ENCODE results near the gene TRMT10C.
"Not testable (repeated sequence)": the region's sequence is repeated elsewhere in the genome, so short reads cannot be mapped to it uniquely, and the experiment has no call there.

The TRMT10C gene

GRCh38 chr3:101611023-101611422 is 49.4 kb downstream of the TRMT10C start:
- POLR2A ChIA-PET: no interaction called here

GRCh38 chr3:101613014-101613413 is 51.3 kb downstream of the TRMT10C start:
- DNase-seq (ENCODE audit: extremely low spot score); CTCF ChIA-PET; POLR2A ChIA-PET: not testable (repeated sequence)

More at GRCh38 chr3:101611023-101611422, 49.4 kb downstream of the TRMT10C start:
- CTCF ChIA-PET: no interaction called here
- DNase-seq (ENCODE audit: extremely low spot score): no peak
- TF ChIP-seq TARDBP (IDR thresholded peaks at IDR 0.05): no peak
- TF ChIP-seq LEF1 (IDR thresholded peaks at IDR 0.05; ENCODE audit: borderline replicate concordance): no peak
- TF ChIP-seq FOXA1 (IDR thresholded peaks at IDR 0.05): no peak
- no peak for TF ChIP-seq ELF4 (IDR thresholded peaks at IDR 0.05)
- no peak for TF ChIP-seq HDGF (IDR thresholded peaks at IDR 0.05; ENCODE audit: borderline replicate concordance)
- TF ChIP-seq FOXM1 (IDR thresholded peaks at IDR 0.05; ENCODE audit: borderline replicate concordance): no peak
- no peak for TF ChIP-seq ARNT (IDR thresholded peaks at IDR 0.05)

GRCh38 chr3:101615525-101615924 is 53.9 kb downstream of the TRMT10C start:
- DNase-seq (ENCODE audit: extremely low spot score): no peak
- TF ChIP-seq PKNOX1 (IDR thresholded peaks at IDR 0.05) (no peak), TARDBP (IDR thresholded peaks at IDR 0.05) (no peak), ARNT (IDR thresholded peaks at IDR 0.05) (no peak), SUZ12 (IDR thresholded peaks at IDR 0.05) (no peak), ZNF384 (IDR thresholded peaks at IDR 0.05) (no peak), FOXM1 (IDR thresholded peaks at IDR 0.05; ENCODE audit: borderline replicate concordance) (no peak), NFRKB (IDR thresholded peaks at IDR 0.05) (no peak), L3MBTL2 (conservative IDR thresholded peaks at IDR 0.05) (no peak)
- ChIA-PET CTCF (no interaction called here), POLR2A (no interaction called here)
